K562 (cell line): ENCODE data around the gene ZNF318. TPM values are rescaled to one million over a fixed set of nuclear protein-coding genes. Genes with fewer than 3 reads are reported as not detected.
"Not testable (repeated sequence)": the region's sequence is repeated elsewhere in the genome, so short reads cannot be mapped to it uniquely, and the experiment has no call there.

Experiments
- ATAC-seq: fragments of 200-7000 bp; cut with Tn5 transposase; 3 replicates; pipeline ENCODE4 v1.9.1; 2020; ENCODE audit warnings: moderate library complexity
- BruUV-seq: library from RNA; stranded (reverse); fragments of 400-500 nt; replicated peaks from 2 replicates; lab custom pipeline; 2021; lab: Mats Ljungman, UMichigan
- CTCF ChIA-PET: fragments of 300-600 bp; formaldehyde crosslinking; extraction: SDS; loops from one replicate; lab custom pipeline; 2021; ENCODE audit warnings: low intra/inter-chr PET ratio; lab: Yijun Ruan, JAX
- POLR2A ChIA-PET: fragments of 300-600, 350-650 bp; sonication (Branson Sonifier 250); formaldehyde crosslinking; extraction: SDS; loops from one replicate; lab custom pipeline; 2021; ENCODE audit warnings: antibody characterized with exemption, inconsistent platforms; lab: Yijun Ruan, JAX
- DNase-seq, 4 experiments: peaks; one replicate each; pipeline versions ENCODE4 v3.0.0 to v3.0.0-alpha.2; 2011 to 2018; ENCODE audit warnings: low spot score in 3 of 4, mixed read lengths in 3 of 4; ENCODE audit errors: extremely low read depth in 1 of 4
- FAIRE-seq: peaks from 2 replicates; lab custom pipeline; 2011; peaks lifted over from hg19 to GRCh38; lab: Jason Lieb, UNC
- H2AFZ ChIP-seq: 2 replicates; pipeline ENCODE4 v1.6.0; 2011; ENCODE audit warnings: low read depth, low read length, control low read depth, inconsistent platforms
- H3K27ac ChIP-seq: fragments of 200-600 bp; 3 replicates; pipeline ENCODE4 v1.8.0; 2011; ENCODE audit warnings: low read depth, mild to moderate bottlenecking, control low read depth, inconsistent platforms, low read length, moderate library complexity, mixed read lengths; ENCODE audit errors: extremely low read depth
- H3K27me3 ChIP-seq, 2 experiments: fragments of 300-600 bp in 1 of 2; 2 replicates in 1 of 2; 3 replicates in 1 of 2; pipeline versions ENCODE4 v1.6.0 to v1.8.0; 2011; ENCODE audit warnings: inconsistent platforms in 2 of 2, low read length in 2 of 2, mild to moderate bottlenecking in 1 of 2, mixed read lengths in 1 of 2, moderate library complexity in 1 of 2; ENCODE audit not compliant: control insufficient read depth in 2 of 2, insufficient read depth in 2 of 2
- H3K36me3 ChIP-seq: fragments of 300-600 bp; 3 replicates; pipeline ENCODE4 v1.8.0; 2011; ENCODE audit warnings: mild to moderate bottlenecking, low read length, inconsistent platforms; ENCODE audit not compliant: control insufficient read depth, insufficient read depth
- H3K4me1 ChIP-seq, 2 experiments: fragments of 200-600 bp in 1 of 2; replicated peaks in 1 of 2; 2 replicates in 1 of 2; 3 replicates in 1 of 2; pipeline versions ENCODE4 v1.5.1 to v1.8.0; 2011; ENCODE audit warnings: inconsistent platforms in 2 of 2, low read length in 2 of 2, mild to moderate bottlenecking in 1 of 2, mixed read lengths in 1 of 2, moderate library complexity in 1 of 2; ENCODE audit not compliant: control insufficient read depth in 2 of 2, insufficient read depth in 2 of 2
- H3K4me2 ChIP-seq: 2 replicates; pipeline ENCODE4 v1.6.1; 2011; ENCODE audit warnings: low read length, control low read depth, inconsistent platforms, mixed read lengths; ENCODE audit not compliant: insufficient read depth
- H3K4me3 ChIP-seq: fragments of 200-600 bp; sonication (generic), shearing (Covaris generic); 2 replicates; pipeline ENCODE4 v1.5.1; 2016; ENCODE audit warnings: control low read depth, inconsistent platforms
- H3K79me2 ChIP-seq: fragments of 200-600 bp; 3 replicates; pipeline ENCODE4 v1.8.0; 2011; ENCODE audit warnings: low read length, inconsistent platforms; ENCODE audit not compliant: control insufficient read depth, insufficient read depth
- H3K9ac ChIP-seq, 2 experiments: 2 replicates each; pipeline versions ENCODE4 v1.6.0 to v1.6.1; 2011; ENCODE audit warnings: low read depth in 2 of 2, low read length in 2 of 2, control low read depth in 1 of 2, inconsistent platforms in 1 of 2, mild to moderate bottlenecking in 1 of 2, mixed read lengths in 1 of 2; ENCODE audit not compliant: insufficient read depth in 1 of 2
- H3K9me1 ChIP-seq: one replicate; pipeline ENCODE4 v1.6.0; 2011; ENCODE audit warnings: inconsistent platforms, mild to moderate bottlenecking, low read length, moderate library complexity; ENCODE audit not compliant: control insufficient read depth, insufficient read depth
- H3K9me3 ChIP-seq: replicated peaks from 2 replicates; pipeline ENCODE4 v1.5.1; 2011; ENCODE audit warnings: low read depth, low read length, inconsistent platforms; ENCODE audit not compliant: control insufficient read depth, insufficient read depth
- H4K20me1 ChIP-seq: replicated peaks from 2 replicates; pipeline ENCODE4 v1.6.1; 2011; ENCODE audit warnings: low read length, inconsistent platforms, mixed read lengths; ENCODE audit not compliant: control insufficient read depth, insufficient read depth
- GTF2A2 ChIP-seq: IDR thresholded peaks from 2 replicates; pipeline ENCODE4 v1.6.1; 2016; ENCODE audit warnings: mild to moderate bottlenecking, missing genetic modification characterization, missing compliant biosample characterization
- JUND ChIP-seq, 2 experiments: IDR thresholded peaks; 2 replicates in 1 of 2; 3 replicates in 1 of 2; pipeline ENCODE4 v1.6.1; 2011; ENCODE audit warnings: borderline replicate concordance in 2 of 2, low read depth in 2 of 2, low read length in 2 of 2, improper control_type of control experiment in 1 of 2, missing biosample characterization in 1 of 2, missing genetic modification characterization in 1 of 2, missing genetic modification reagents in 1 of 2
- MXI1 ChIP-seq: IDR thresholded peaks from 2 replicates; pipeline ENCODE4 v1.6.1; 2011; ENCODE audit warnings: low read depth, mild to moderate bottlenecking, improper control_type of control experiment, low read length
- NFRKB ChIP-seq: fragments of 450-650 bp; IDR thresholded peaks from 2 replicates; pipeline ENCODE4 v1.6.1; 2016; ENCODE audit warnings: low read depth
- XRCC5 ChIP-seq: fragments of 200-400 bp; formaldehyde crosslinking; IDR thresholded peaks from 2 replicates; pipeline ENCODE4 v1.6.1; 2017; ENCODE audit warnings: low read depth, mild to moderate bottlenecking, low read length
- WGBS: fragments of 100-300 bp; shearing (Covaris generic); methylation state at CpG from one replicate; pipeline ENCODE4 v1.1.6; 2016; ENCODE audit warnings: low coverage, mixed read lengths; ENCODE audit not compliant: insufficient coverage; ENCODE audit errors: missing lambda C conversion rate; 5-methylcytosine and 5-hydroxymethylcytosine counted together
- in situ Hi-C: fragments of 300-500 bp; cut with MboI; formaldehyde crosslinking; loops from 4 replicates; pipeline ENCODE4 v1.15.0; 2018; ENCODE audit warnings: inconsistent platforms, mixed read lengths
- intact Hi-C: fragments of 100-400 bp; cut with micrococcal nuclease; formaldehyde crosslinking; loops from 2 replicates; pipeline ENCODE4 v1.14.2; 2022
- polyA plus RNA-seq, 8 experiments: library from polyadenylated mRNA; depleted of rRNA in 4 of 8; stranded (reverse) in 5 of 8; unstranded in 3 of 8; fragments of >200 nt; fragmentation: Nextera tagmentation in 2 of 8; fragmentation: Illumina TruSeq in 1 of 8; extraction: Ambion mirVana in 2 of 8; extraction: Trizol in 1 of 8; gene quantifications; 2 replicates each; pipeline versions ENCODE4 v1.2.1 to v1.2.3, GENCODE V29; 2011 to 2014; ENCODE audit warnings: inconsistent platforms in 1 of 8, missing spikeins in 1 of 8
- total RNA-seq, 7 experiments: library from RNA; depleted of rRNA in 6 of 7; stranded (reverse); fragments of >200 nt in 6 of 7; fragmentation: Illumina TruSeq in 2 of 7; extraction: Trizol in 2 of 7; gene quantifications; 2 replicates each; pipeline versions ENCODE4 v1.2.1 to v1.2.3, GENCODE V29; 2011 to 2021; ENCODE audit warnings: low replicate concordance in 1 of 7

Gene ZNF318
- total and polyA plus RNA-seq, 9 of the 15 experiments (the other 6 are each of a cell fraction or from before 2014, with no cell fraction given), result 3.2 to 19.0 (median 9.2) TPM

DNA sequence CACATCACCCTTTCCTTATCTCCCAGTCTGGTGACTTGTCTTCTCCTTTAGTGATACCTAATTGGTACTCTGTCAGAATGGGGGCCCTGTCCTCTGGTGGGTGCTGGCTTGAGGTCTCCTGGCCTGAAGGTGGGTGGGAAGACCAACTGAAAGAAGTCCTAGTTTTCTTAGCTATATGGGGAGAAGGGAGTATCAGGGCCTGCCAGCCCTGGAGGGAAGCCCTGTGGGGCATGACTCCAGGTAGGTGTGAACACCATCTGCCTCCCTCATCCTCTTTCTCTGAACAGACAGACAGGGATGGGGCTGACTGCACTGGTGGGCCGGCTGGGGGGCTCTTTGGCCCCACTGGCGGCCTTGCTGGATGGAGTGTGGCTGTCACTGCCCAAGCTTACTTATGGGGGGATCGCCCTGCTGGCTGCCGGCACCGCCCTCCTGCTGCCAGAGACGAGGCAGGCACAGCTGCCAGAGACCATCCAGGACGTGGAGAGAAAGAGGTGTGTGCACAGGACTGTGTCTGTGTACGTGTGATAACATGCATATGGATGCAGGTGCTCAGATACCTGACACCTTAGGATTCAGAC, 65.6 kb downstream of the ZNF318 start:
- DNase-seq (no peak), ATAC-seq (no peak), FAIRE-seq (no peak)
- intact Hi-C loops (no loop called here), in situ Hi-C loops (no loop called here)
- WGBS, result 6% methylated on average over 8 of the region's 8 CpGs
- Histone ChIP-seq H4K20me1 (0 out of 2 replicates have a peak, but pooled peaks cover 7% of the 10 kb centered on the region), H3K79me2 (no peaks in the 10 kb centered on the region), H3K9me3 (no peaks in the 10 kb centered on the region), H3K27me3 (peaks cover 25 to 43% of the 10 kb centered on the region in 2 experiments; a peak in 4 of 5 replicates), H3K4me2 (no peak overlapping the region), H3K9me1 (peaks cover 2% of the 10 kb centered on the region), H3K27ac (no peak overlapping the region), H3K36me3 (no peaks in the 10 kb centered on the region), H3K9ac (no peak overlapping the region), H3K4me3 (no peak overlapping the region), H2AFZ (no peak overlapping the region), H3K4me1 (peaks cover 2 to 18% of the 10 kb centered on the region in 2 experiments; a peak in 3 of 5 replicates)
- POLR2A ChIA-PET, result interaction anchor here (0.5 kb wide), 1 partner anchor 223 kb away, joined by 3 read pairs; no protein-coding TSS in a partner anchor
- no TSS peak for BruUV-seq
- CTCF ChIA-PET, result no interaction called here
- TF ChIP-seq XRCC5 (no peak), MXI1 (no peak), NFRKB (no peak), JUND (IDR thresholded peaks at IDR 0.05; ENCODE audit: borderline replicate concordance, low read depth, low read length) (no peak), JUND (tag; IDR thresholded peaks at IDR 0.05; ENCODE audit: borderline replicate concordance, low read depth, low read length) (no peak), GTF2A2 (no peak)

DNA sequence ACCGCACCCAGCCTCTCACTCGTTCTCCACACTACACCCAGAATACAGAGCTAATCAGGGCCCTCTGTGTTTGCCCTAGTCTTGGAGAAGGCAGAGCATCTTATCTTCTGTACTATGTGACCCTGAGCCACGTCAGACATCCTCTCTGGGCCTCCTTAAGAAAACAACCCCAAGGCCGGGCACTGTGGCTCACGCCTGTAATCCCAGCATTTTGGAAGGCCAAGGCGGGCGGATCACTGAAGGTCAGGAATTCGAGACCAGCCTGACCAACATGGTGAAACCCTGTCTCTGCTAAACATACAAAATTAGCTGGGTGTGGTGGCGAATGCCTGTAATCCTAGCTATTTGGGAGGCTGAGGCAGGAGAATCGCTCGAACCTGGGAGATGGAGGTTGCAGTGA, 66.4 kb downstream of the ZNF318 start:
- BruUV-seq, H3K36me3 ChIP-seq, ATAC-seq, DNase-seq, H3K9ac ChIP-seq, H3K4me1 ChIP-seq, H3K9me3 ChIP-seq, H4K20me1 ChIP-seq, H3K4me3 ChIP-seq, H3K79me2 ChIP-seq, H3K4me2 ChIP-seq, H2AFZ ChIP-seq, in situ Hi-C loops, H3K27ac ChIP-seq, CTCF ChIA-PET, intact Hi-C loops, H3K9me1 ChIP-seq: not testable (repeated sequence)
- POLR2A ChIA-PET, result interaction anchor here (0.5 to 1.8 kb wide), 2 partner anchors 11 to 79 kb away, joined by 5 to 8 read pairs; no protein-coding TSS in a partner anchor
- 18% methylated on average over 11 of the region's 11 CpGs for WGBS
- peaks cover 31 to 51% of the 10 kb centered on the region in 2 experiments; a peak in 4 of 5 replicates for H3K27me3 ChIP-seq
- FAIRE-seq, result peak; percentile 44
